Choroid plexus epithelial cell (primary cell): Measurements from ENCODE around the gene CBY1.

ENCODE experiments used
- DNase-seq: peaks from one replicate; pipeline ENCODE4 v3.0.0-alpha.2; 2010; ENCODE audit warnings: low read depth
- H3K4me3 ChIP-seq: 2 replicates; pipeline ENCODE4 v1.5.1; 2011; ENCODE audit warnings: low read depth, mild to moderate bottlenecking, control low read depth, low read length, moderate library complexity
- CTCF ChIP-seq: conservative IDR thresholded peaks from 2 replicates; pipeline ENCODE4 v1.5.1; 2011; ENCODE audit warnings: low read depth, mild to moderate bottlenecking, control low read depth, inconsistent platforms, low read length, moderate library complexity

CBY1 gene

GRCh38 chr22:38694940-38695339 lies 38.5 kb downstream of the CBY1 start:
- DNase-seq: peak; percentile 37

GRCh38 chr22:38696606-38697424 lies 40.4 kb downstream of the CBY1 start:
- H3K4me3 ChIP-seq: peak overlapping the region; percentile 82
- peak; percentile 87 for DNase-seq
- TF ChIP-seq CTCF: no peak

More at GRCh38 chr22:38694940-38695339, 38.5 kb downstream of the CBY1 start:
- no peak overlapping the region for H3K4me3 ChIP-seq
- TF ChIP-seq CTCF: no peak

GRCh38 chr22:38697425-38698089 lies 41.1 kb downstream of the CBY1 start:
- peak overlapping the region; percentile 82 for H3K4me3 ChIP-seq
- no peak for TF ChIP-seq CTCF
- DNase-seq: peak; percentile 83

- no peak for TF ChIP-seq CTCF
- DNase-seq: no peak
- H3K4me3 ChIP-seq: peak overlapping the region; percentile 82
Measured at GRCh38 chr22:38698407-38699094, 42.1 kb downstream of the CBY1 start.

- peak overlapping the region; percentile 82 for H3K4me3 ChIP-seq
- TF ChIP-seq CTCF: no peak
- DNase-seq: peak; percentile 16
Measured at GRCh38 chr22:38699143-38699542, 42.7 kb downstream of the CBY1 start.

GRCh38 chr22:38699784-38700183 lies 43.3 kb downstream of the CBY1 start:
- peak; percentile 20 for TF ChIP-seq CTCF
- peak; percentile 64 for DNase-seq
- H3K4me3 ChIP-seq: peak overlapping the region; percentile 82
